Activated CD4-positive, alpha-beta memory T cell treated with anti-CD3 and anti-CD28 coated beads, Interleukin-2, amount 10 ng/mL, durations not matched to agents 7 days and 5 days (primary cell): ENCODE results near the gene OR2AE1. TPM values are rescaled to one million over a fixed set of nuclear protein-coding genes. Genes with fewer than 3 reads are reported as not detected.

Experiments
- CTCF ChIA-PET: fragments of 350-600 bp; sonication (Branson Sonifier 250); formaldehyde crosslinking; loops from one replicate; lab custom pipeline; 2021; ENCODE audit warnings: antibody characterized with exemption, inconsistent platforms; lab: Charles Lee
- POLR2A ChIA-PET: fragments of 350-600 bp; sonication (Branson Sonifier 250); formaldehyde crosslinking; loops from one replicate; lab custom pipeline; 2021; ENCODE audit warnings: antibody characterized with exemption; lab: Charles Lee
- DNase-seq: peaks from one replicate; pipeline ENCODE4 v3.0.0-alpha.2; 2020
- H3K27ac Mint-ChIP-seq: one replicate; pipeline ENCODE4 v1.8.0; 2021; ENCODE audit warnings: mild to moderate bottlenecking, mixed read lengths
- H3K27me3 Mint-ChIP-seq: one replicate; pipeline ENCODE4 v1.8.0; 2021; ENCODE audit warnings: mixed read lengths
- H3K36me3 Mint-ChIP-seq: one replicate; pipeline ENCODE4 v1.8.0; 2021; ENCODE audit warnings: low read depth, mixed read lengths
- H3K4me1 Mint-ChIP-seq: one replicate; pipeline ENCODE4 v1.8.0; 2021; ENCODE audit warnings: mixed read lengths
- H3K4me3 Mint-ChIP-seq: one replicate; pipeline ENCODE4 v1.8.0; 2021; ENCODE audit warnings: mild to moderate bottlenecking, mixed read lengths
- H3K9me3 Mint-ChIP-seq: one replicate; pipeline ENCODE4 v1.8.0; 2021; ENCODE audit warnings: mixed read lengths
- total RNA-seq, 2 experiments: library from RNA; stranded (reverse); gene quantifications; one replicate each; pipeline ENCODE4 v1.2.3, GENCODE V29; 2021

The OR2AE1 gene, protein sequence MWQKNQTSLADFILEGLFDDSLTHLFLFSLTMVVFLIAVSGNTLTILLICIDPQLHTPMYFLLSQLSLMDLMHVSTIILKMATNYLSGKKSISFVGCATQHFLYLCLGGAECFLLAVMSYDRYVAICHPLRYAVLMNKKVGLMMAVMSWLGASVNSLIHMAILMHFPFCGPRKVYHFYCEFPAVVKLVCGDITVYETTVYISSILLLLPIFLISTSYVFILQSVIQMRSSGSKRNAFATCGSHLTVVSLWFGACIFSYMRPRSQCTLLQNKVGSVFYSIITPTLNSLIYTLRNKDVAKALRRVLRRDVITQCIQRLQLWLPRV
- not detected for total RNA-seq

DNA sequence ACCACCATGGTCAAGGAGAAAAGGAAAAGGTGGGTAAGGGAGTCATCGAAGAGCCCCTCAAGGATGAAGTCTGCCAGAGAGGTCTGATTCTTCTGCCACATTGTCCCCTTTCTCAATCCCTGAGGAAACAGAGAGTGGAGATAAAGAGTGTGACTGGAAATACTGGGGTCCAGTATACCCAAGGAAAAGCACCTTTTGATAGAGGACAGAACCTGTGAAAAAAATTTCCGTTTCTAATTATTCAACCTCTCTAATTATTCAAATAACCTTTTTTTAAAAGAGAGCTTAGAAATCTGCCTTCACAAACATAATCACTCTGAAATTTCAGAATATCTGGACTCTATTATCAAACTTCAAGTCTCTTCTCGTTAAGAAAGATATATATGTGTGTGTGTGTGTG, at the start of gene OR2AE1:
Gene OR2AE1 (minus strand): TSS at position 101 of the 400 bp plus-strand sequence. CDS start 0 bp downstream, at position 101.
- no peak for DNase-seq
- H3K4me1 Mint-ChIP-seq: no peaks in the 10 kb centered on the region
- no peak within 1 kb of the TSS for H3K27ac Mint-ChIP-seq
- H3K27me3 Mint-ChIP-seq: no peaks in the 10 kb centered on the region
- H3K4me3 Mint-ChIP-seq: no peak within 1 kb of the TSS
- H3K9me3 Mint-ChIP-seq: no peaks in the 10 kb centered on the region
- CTCF ChIA-PET: no interaction called here
- POLR2A ChIA-PET: no interaction called here
- H3K36me3 Mint-ChIP-seq: no peaks in the 10 kb centered on the region

DNA sequence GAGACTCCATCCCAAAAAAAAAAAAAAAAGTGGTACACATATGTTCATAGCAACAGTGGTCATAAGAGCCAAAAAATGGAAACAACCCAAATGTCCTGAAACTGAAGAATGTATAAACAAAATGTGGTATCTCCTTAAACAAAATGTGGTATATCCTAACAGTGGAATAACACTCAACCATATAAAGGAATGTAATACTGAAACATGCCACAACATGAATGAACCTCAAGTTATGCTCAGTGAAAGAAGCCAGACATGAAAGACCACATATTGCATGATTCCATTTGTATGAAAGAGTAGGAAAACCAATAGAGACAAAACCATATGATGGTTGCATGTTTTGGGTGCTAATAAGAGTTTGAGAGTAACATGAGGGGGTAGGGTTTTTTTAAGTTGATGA, 49.5 kb upstream of the OR2AE1 start:
- H3K4me1 Mint-ChIP-seq: peaks cover 32% of the 10 kb centered on the region
- H3K36me3 Mint-ChIP-seq: peaks cover 9% of the 10 kb centered on the region
- H3K27me3 Mint-ChIP-seq: peaks cover 34% of the 10 kb centered on the region
- H3K9me3 Mint-ChIP-seq: no peaks in the 10 kb centered on the region
- H3K4me3 Mint-ChIP-seq: no peak overlapping the region
- DNase-seq: no peak
- ChIA-PET POLR2A (no interaction called here), CTCF (interaction anchor here (1.0 kb wide), 1 partner anchor 68 kb away, joined by 3 read pairs; no protein-coding TSS in a partner anchor)
- no peak overlapping the region for H3K27ac Mint-ChIP-seq

DNA sequence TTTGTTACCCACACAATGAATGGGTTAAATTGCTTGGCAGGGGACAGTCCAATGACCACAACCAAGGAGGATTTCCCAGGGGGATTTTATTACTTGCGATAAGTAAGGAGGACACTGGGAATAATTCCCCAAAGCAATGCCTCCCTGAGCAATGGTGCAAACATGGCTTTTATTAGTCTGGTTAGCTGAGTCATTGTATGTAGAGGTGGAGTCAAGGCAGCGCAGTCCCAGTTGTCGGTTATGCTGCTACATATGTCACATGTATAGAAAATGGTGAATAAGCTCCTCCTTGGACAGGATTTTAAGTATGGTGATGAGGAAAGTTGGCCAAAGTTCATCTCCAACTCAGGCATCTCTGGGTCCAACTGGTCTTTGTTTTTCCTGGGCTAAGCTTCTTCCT, 46.4 kb upstream of the OR2AE1 start:
- H3K9me3 Mint-ChIP-seq: no peaks in the 10 kb centered on the region
- no peak overlapping the region for H3K4me3 Mint-ChIP-seq
- POLR2A ChIA-PET: no interaction called here
- peaks cover 26% of the 10 kb centered on the region for H3K27me3 Mint-ChIP-seq
- CTCF ChIA-PET: interaction anchor here (1.2 kb wide), 1 partner anchor 67 kb away, joined by 4 read pairs; no protein-coding TSS in a partner anchor
- peaks cover 20% of the 10 kb centered on the region for H3K36me3 Mint-ChIP-seq
- DNase-seq: no peak
- peaks cover 24% of the 10 kb centered on the region for H3K4me1 Mint-ChIP-seq
- no peak overlapping the region for H3K27ac Mint-ChIP-seq

DNA sequence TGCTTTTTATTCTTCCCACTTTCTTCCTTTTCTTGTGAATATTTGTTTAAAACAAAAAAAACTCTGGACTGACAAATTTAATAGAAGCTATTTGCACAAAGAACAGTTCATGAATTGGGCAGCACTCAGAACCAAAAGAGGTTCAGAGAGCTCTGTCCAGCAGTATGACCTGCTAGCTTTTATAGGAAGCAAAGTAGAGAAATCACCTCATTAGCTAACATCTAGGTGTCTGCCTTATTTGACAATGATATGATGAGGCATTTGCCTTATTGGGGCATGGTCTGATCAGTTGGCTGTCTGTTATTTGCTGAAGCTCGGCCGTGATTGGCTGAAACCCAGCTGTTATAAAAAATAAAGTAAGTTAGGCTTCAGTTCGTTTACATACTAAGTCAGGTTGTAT, 43.3 kb upstream of the OR2AE1 start:
- H3K27ac Mint-ChIP-seq: peak overlapping the region; percentile 96
- peaks cover 47% of the 10 kb centered on the region for H3K4me1 Mint-ChIP-seq
- DNase-seq: no peak
- no peaks in the 10 kb centered on the region for H3K9me3 Mint-ChIP-seq
- ChIA-PET CTCF (interaction anchor here (0.6 to 9.5 kb wide), 7 partner anchors 9 to 429 kb away, joined by 3 to 138 read pairs (median 4); partner anchors contain the start of gene GJC3), POLR2A (interaction anchor here (0.7 to 4.0 kb wide), 22 partner anchors 9 to 594 kb away, joined by 3 to 25 read pairs (median 5); partner anchors contain the start of genes AP4M1, ARPC1A, GJC3 and MCM7)
- H3K4me3 Mint-ChIP-seq: peak overlapping the region; percentile 96
- H3K27me3 Mint-ChIP-seq: peaks cover 4% of the 10 kb centered on the region
- peaks cover 34% of the 10 kb centered on the region for H3K36me3 Mint-ChIP-seq

DNA sequence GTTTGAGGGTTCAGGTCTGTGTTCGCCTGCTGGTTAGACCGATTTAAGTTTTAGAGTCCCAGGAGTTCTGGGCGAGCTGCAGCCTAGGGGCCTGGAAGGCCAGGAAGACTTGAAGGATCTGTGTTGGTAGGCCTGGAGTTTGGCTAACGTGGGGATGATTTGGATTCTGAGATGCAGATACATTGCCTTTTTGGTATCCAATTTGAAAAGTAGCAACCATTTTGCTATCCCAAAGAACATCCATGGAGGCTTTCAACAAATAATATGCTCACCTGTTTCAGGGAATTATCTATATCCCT, 42.9 kb upstream of the OR2AE1 start:
- ChIA-PET CTCF (interaction anchor here (0.6 to 9.5 kb wide), 9 partner anchors 9 to 428 kb away, joined by 3 to 138 read pairs (median 4); partner anchors contain the start of gene GJC3), POLR2A (interaction anchor here (0.7 to 4.0 kb wide), 26 partner anchors 9 to 594 kb away, joined by 3 to 25 read pairs (median 5); partner anchors contain the start of genes AP4M1, ARPC1A, GJC3 and MBLAC1)
- no peaks in the 10 kb centered on the region for H3K9me3 Mint-ChIP-seq
- H3K4me1 Mint-ChIP-seq: peaks cover 49% of the 10 kb centered on the region
- peaks cover 2% of the 10 kb centered on the region for H3K27me3 Mint-ChIP-seq
- peak overlapping the region; percentile 96 for H3K27ac Mint-ChIP-seq
- no peak for DNase-seq
- H3K4me3 Mint-ChIP-seq: peak overlapping the region; percentile 96
- peaks cover 34% of the 10 kb centered on the region for H3K36me3 Mint-ChIP-seq

DNA sequence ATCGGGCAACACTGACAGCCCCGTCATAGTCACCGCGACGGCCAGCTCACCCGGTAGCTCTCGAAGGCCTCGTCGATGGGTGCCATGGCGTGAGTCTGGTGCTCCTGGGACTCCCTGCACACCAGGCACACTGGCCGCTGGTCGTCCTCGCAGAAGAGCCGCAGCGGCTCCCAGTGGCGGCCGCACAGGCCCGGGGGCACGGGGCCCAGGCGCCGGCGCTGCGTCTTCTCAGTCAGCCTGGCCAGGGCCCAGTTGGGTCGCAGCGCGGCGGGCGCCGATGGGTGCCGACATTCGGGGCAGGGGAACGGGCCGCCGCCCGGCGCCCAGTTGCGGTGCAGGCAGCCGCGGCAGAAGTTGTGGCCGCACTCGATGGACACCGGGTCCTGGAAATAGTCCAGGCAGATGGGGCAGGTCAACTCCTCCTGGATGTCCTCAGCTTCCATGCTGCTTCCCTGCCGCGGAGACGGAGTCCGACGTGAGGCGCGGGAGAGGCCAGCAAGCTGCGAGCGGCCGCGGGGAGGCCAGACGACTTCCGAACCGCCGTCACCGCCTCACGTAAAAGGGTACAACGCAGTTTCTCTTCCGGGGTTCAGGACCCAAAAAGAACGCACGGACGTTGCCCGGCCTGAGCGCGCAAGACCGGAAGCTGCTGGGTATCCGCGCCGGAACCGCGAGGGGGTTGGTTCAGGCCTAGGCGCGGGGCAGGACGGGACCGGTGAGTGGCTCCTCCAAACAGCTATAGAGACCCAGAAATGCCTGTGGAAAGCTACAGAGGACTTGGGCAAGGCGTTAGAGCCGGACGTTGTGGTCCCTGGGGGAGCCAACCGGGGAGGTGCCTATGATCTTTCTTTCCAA, 42.4 kb upstream of the OR2AE1 start, which contains the start of gene TRIM4:
Gene TRIM4 (minus strand): TSS at position 572 of the 855 bp plus-strand sequence. CDS start 129 bp downstream, at position 443.
- Mint-ChIP-seq H3K27me3 (no peaks in the 10 kb centered on the region), H3K36me3 (peaks cover 38% of the 10 kb centered on the region), H3K4me3 (peak within 1 kb of the TSS; percentile 96), H3K27ac (peak within 1 kb of the TSS; percentile 96), H3K9me3 (no peaks in the 10 kb centered on the region), H3K4me1 (peaks cover 53% of the 10 kb centered on the region)
- peak; percentile 93 for DNase-seq
- ChIA-PET POLR2A (interaction anchor here (0.7 to 4.0 kb wide), 32 partner anchors 9 to 593 kb away, joined by 3 to 25 read pairs (median 4); partner anchors contain the start of genes AP4M1, ARPC1A, GJC3 and MBLAC1), CTCF (interaction anchor here (0.6 to 9.5 kb wide), 12 partner anchors 10 to 640 kb away, joined by 3 to 138 read pairs (median 4); partner anchors contain the start of gene GJC3)

DNA sequence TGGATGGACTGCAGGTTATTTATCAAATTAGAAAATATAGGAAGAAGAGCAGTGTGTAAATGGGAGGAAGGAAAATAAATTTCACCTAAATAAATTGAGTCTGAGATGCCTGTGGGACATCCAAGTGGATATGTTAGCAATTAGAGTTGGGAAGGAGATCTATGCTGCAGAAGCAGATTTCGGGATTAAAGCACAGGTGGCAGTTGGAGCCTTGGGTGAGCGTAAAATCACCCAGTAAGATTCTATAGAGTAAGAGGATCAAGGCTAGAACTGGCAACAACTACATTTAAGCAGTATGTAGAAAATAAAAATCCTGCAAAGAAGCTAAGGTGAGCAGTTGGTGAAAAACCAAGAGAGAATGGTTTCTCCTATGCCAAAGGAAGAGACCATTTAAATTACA, 34.1 kb upstream of the OR2AE1 start:
- H3K27me3 Mint-ChIP-seq: no peaks in the 10 kb centered on the region
- CTCF ChIA-PET: interaction anchor here (1.1 to 9.5 kb wide), 2 partner anchors 19 to 82 kb away, joined by 3 to 138 read pairs; partner anchors contain the start of gene GJC3
- peaks cover 24% of the 10 kb centered on the region for H3K4me1 Mint-ChIP-seq
- H3K27ac Mint-ChIP-seq: no peak overlapping the region
- peaks cover 59% of the 10 kb centered on the region for H3K36me3 Mint-ChIP-seq
- POLR2A ChIA-PET: no interaction called here
- no peaks in the 10 kb centered on the region for H3K9me3 Mint-ChIP-seq
- DNase-seq: no peak
- H3K4me3 Mint-ChIP-seq: no peak overlapping the region

DNA sequence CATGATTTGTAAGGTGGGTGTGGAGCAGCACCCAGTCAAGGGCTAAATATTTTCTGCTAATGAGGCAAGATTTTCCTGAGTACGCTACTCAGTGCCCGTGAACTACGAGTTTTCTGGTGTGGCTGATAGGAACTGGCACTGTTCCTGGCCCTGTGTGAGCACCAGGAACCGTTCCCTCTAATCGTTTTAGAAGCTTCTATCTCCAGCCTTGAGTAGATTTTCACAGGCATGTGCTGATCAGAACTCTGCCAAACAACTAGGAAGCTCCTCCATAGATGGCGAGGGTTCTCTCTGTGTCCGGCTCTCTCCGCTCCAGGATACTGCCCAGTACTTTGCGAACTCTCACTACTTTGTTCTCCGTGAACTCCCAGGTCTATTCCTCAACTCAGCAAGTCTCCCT, 24.7 kb upstream of the OR2AE1 start:
- H3K9me3 Mint-ChIP-seq: no peaks in the 10 kb centered on the region
- no peaks in the 10 kb centered on the region for H3K27me3 Mint-ChIP-seq
- CTCF ChIA-PET: no interaction called here
- POLR2A ChIA-PET: no interaction called here
- no peak for DNase-seq
- peaks cover 75% of the 10 kb centered on the region for H3K36me3 Mint-ChIP-seq
- no peak overlapping the region for H3K4me3 Mint-ChIP-seq
- H3K27ac Mint-ChIP-seq: no peak overlapping the region
- H3K4me1 Mint-ChIP-seq: peaks cover 12% of the 10 kb centered on the region

DNA sequence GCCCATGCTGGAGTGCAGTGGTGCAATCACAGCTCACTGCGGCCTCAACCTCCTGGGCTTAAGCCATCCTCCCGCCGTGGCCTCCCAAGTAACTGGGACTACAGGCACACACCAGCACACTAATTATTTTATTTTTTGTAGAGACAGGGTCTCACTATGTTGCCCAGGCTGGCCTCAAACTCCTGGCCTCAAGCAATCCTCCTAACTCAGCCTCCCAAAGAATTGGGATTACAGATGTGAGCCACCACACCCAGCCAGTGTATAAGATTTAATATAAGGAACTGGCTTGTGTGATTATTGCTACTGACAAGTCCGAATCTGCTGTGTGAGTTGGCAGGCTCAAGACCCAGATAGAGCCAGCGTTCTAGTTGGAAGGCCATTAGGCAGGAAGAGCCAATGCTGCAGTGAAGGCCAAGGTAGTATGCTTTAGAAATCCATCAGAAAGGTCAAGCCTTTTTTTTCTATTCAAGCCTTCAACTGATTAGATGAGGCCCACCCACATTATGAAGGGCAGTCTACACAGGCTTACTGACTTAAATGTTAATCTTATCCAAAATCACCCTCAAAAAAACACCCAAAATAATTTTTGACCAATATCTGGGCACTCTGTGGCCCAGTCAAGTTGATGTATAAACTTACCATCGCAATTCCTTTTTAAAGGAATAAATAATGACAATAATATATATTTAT, 23.1 kb upstream of the OR2AE1 start:
- no peak for DNase-seq
- Mint-ChIP-seq H3K4me3 (no peak overlapping the region), H3K36me3 (peaks cover 61% of the 10 kb centered on the region), H3K4me1 (peaks cover 12% of the 10 kb centered on the region), H3K27ac (no peak overlapping the region), H3K9me3 (no peaks in the 10 kb centered on the region), H3K27me3 (no peaks in the 10 kb centered on the region)
- POLR2A ChIA-PET: no interaction called here
- CTCF ChIA-PET: no interaction called here

DNA sequence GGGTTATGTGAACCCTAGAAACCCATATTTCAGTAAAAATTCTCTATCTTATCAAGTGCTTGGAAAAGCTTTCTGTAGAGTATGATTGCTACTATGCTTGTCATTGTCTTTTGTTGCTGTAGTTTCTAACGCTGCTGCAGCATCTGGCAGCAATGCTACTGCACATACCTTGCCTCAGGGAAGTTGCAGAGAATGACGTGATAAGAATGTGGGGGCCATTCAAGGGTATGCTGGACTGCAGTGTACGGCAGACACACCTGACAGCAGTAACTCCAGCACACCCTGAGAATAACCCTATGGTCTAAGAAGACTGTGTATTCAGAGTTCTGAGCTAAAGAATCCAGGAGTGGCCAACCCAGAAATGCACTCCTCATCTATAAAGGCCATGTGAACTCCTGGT, 22.0 kb upstream of the OR2AE1 start:
- Mint-ChIP-seq H3K27me3 (no peaks in the 10 kb centered on the region), H3K27ac (no peak overlapping the region), H3K4me1 (peaks cover 12% of the 10 kb centered on the region), H3K4me3 (no peak overlapping the region), H3K9me3 (no peaks in the 10 kb centered on the region), H3K36me3 (peaks cover 53% of the 10 kb centered on the region)
- no peak for DNase-seq
- ChIA-PET CTCF (no interaction called here), POLR2A (no interaction called here)

DNA sequence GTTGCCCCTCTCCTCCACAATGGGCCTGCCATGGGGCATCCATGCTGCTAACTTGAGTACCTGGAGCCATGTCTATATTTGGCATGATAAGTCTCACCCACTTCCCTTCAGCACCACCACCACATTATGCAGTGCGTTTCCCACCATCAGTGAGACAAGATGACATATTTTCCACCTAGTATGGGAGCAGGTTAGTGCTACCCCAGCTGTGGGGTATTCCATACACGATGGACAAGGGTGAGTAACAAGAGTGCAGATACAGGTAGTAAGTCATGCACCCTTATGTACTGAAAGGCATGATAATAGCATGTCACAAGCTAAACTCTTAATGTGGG, 21.2 kb upstream of the OR2AE1 start:
- no peaks in the 10 kb centered on the region for H3K27me3 Mint-ChIP-seq
- no peaks in the 10 kb centered on the region for H3K9me3 Mint-ChIP-seq
- ChIA-PET CTCF (no interaction called here), POLR2A (no interaction called here)
- DNase-seq: no peak
- no peak overlapping the region for H3K27ac Mint-ChIP-seq
- H3K4me3 Mint-ChIP-seq: no peak overlapping the region
- H3K36me3 Mint-ChIP-seq: peaks cover 50% of the 10 kb centered on the region
- peaks cover 12% of the 10 kb centered on the region for H3K4me1 Mint-ChIP-seq

DNA sequence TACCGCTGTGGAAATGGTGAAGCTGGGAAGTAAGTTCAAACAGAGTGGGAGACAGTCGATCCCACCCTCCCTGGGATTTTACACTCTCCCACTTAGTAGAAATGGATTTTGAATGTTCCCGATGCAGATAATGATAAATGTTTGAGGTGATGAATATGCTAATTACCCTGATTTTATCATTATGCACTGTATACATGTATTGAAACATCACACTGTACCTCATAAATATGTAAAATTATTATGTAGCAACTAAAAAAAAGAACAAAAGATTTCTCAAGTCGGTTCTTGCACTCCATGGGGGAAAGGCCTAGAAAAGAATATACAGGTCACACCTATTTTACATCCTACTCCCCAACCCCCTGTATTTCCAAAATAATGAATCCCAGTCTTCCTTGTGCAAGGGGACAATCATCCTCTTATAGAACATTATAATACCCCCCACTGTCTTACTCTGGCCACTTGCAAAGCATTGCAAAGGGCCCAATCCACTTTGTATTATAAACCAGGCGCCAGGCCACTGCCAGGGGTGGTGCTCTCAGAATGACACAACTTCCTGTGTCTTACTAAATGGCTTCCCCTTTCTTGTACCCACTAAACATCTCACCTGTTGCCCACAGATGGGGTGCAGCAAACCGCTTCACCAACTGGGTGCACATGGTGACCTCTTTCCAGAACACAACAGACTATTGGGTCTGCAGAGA, 20.6 kb upstream of the OR2AE1 start:
- no peak overlapping the region for H3K27ac Mint-ChIP-seq
- CTCF ChIA-PET: no interaction called here

More for the DNA sequence above, 20.6 kb upstream of the OR2AE1 start:
- Mint-ChIP-seq H3K36me3 (peaks cover 50% of the 10 kb centered on the region), H3K9me3 (no peaks in the 10 kb centered on the region), H3K4me3 (no peak overlapping the region), H3K4me1 (peaks cover 12% of the 10 kb centered on the region), H3K27me3 (no peaks in the 10 kb centered on the region)
- POLR2A ChIA-PET: no interaction called here
- no peak for DNase-seq
